ENCODE data around the gene FUT2.

FUT2 gene

DNA sequence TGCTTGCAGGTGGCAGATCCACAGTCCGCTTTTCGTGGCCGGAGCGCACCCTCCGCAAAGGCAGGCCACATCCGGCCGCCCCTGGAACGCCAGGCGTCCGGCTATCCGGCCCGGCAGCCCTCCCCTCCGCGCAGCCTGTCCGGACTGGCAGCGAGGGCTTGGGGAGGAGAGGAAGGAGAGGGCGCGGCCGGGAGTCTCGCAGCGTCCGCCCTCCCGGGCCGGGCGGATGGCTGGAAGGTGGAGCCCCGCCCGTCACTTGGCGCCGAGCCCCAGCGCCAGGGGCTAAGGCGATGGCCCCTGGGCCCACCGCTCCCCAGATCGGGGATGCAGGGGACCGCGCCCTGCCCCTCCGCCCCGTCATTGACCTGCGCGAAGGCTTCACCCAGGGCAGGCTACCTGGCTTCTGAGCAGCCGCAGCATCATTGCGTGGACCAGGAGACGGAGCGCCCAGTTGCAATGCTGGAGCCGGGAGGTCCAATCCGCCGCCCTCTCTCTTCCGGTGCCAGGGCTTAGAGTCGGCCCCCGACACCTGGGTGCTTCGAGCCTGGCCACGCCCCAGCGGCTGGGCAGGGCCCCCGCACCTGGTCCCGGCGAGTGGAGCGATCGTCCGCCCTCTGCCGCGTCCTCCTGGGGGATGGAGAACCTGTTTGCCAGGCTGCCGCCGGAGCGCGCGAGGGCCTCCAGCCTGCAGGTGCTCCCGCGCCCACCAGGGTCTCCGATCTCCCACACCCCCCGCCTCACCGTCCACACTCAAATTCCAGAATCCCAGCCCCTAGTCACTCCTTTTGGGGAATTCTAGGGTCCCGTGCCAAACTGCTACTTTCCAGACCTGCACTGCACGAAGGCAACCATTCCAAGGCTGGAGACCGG lies 57.0 kb downstream of the FUT2 start, which contains the start of gene FUT1:
TSS of gene FUT1 (minus strand) at position 146 of the 870 bp plus-strand sequence. CDS start 1,360 bp downstream, outside the sequence.
- DNase-seq, result peak; percentile 7

- DNase-seq, result no peak
These were observed 59.4 kb downstream of the FUT2 start, which contains the start of gene FGF21 for GRCh38 chr19:48755084-48755641. FGF21 (plus strand) TSS chr19:48755524; CDS start chr19:48756237, 713 bp downstream.

All from effector CD8-positive, alpha-beta T cell (primary cell).